Measurements from ENCODE around the gene HNRNPD. TPM values are rescaled to one million over a fixed set of nuclear protein-coding genes. Genes with fewer than 3 reads are reported as not detected.

HNRNPD gene
- total and polyA plus RNA-seq, 2 experiments from 2014 or later = 245 to 768 TPM

GRCh38 chr4:82373486-82373815 is 340 bp downstream of the HNRNPD start:
- Histone ChIP-seq H3F3A (replicated peaks; ENCODE audit: low read depth) (no peaks in the 10 kb centered on the region; the same call in 1 of the 2 replicates), H3K4me3 (peak overlapping the region; percentile 89), H4K20me1 (replicated peaks; ENCODE audit: insufficient read depth) (peaks cover 40% of the 10 kb centered on the region), H3K36me3 (ENCODE audit: insufficient read depth) (peaks cover 21% of the 10 kb centered on the region; the same call in 1 of the 2 replicates), H3K4me1 (ENCODE audit: insufficient read depth) (peaks cover 30% of the 10 kb centered on the region), H3K9me2 (ENCODE audit: insufficient read depth) (no peaks in the 10 kb centered on the region), H3K27ac (ENCODE audit: low read depth) (peak overlapping the region; percentile 97), H2AFZ (no peak overlapping the region; the same call in 1 of the 2 replicates), H3K27me3 (ENCODE audit: insufficient read depth) (no peaks in the 10 kb centered on the region), H3K79me2 (replicated peaks; ENCODE audit: insufficient read depth) (peaks cover 77% of the 10 kb centered on the region), H3K4me2 (peak overlapping the region; percentile 97)
- no peak for DNase-seq (ENCODE audit: low spot score)
- H3K4me3 Mint-ChIP-seq = peak overlapping the region; percentile 98
- TF ChIP-seq EZH2 (IDR thresholded peaks at IDR 0.05; ENCODE audit: low read depth, unreplicated experiment) (no peak), NANOG (IDR thresholded peaks at IDR 0.05; ENCODE audit: borderline replicate concordance) (no peak), EZH2phosphoT487 (IDR thresholded peaks at IDR 0.05; ENCODE audit: unreplicated experiment) (no peak), POLR2AphosphoS5 (IDR thresholded peaks at IDR 0.05; ENCODE audit: low read depth) (no peak), ZNF331 (CRISPR knock-in tag; IDR thresholded peaks at IDR 0.05; ENCODE audit: low read depth) (no peak), CREB1 (CRISPR knock-in tag; IDR thresholded peaks at IDR 0.05; ENCODE audit: low read depth) (no peak), JUNB (IDR thresholded peaks at IDR 0.05; ENCODE audit: unreplicated experiment) (no peak), STAT1 (IDR thresholded peaks at IDR 0.05; ENCODE audit: unreplicated experiment) (no peak), ZNF114 (CRISPR knock-in tag; IDR thresholded peaks at IDR 0.05) (no peak)
- TF ChIP-seq, protein P1, sequence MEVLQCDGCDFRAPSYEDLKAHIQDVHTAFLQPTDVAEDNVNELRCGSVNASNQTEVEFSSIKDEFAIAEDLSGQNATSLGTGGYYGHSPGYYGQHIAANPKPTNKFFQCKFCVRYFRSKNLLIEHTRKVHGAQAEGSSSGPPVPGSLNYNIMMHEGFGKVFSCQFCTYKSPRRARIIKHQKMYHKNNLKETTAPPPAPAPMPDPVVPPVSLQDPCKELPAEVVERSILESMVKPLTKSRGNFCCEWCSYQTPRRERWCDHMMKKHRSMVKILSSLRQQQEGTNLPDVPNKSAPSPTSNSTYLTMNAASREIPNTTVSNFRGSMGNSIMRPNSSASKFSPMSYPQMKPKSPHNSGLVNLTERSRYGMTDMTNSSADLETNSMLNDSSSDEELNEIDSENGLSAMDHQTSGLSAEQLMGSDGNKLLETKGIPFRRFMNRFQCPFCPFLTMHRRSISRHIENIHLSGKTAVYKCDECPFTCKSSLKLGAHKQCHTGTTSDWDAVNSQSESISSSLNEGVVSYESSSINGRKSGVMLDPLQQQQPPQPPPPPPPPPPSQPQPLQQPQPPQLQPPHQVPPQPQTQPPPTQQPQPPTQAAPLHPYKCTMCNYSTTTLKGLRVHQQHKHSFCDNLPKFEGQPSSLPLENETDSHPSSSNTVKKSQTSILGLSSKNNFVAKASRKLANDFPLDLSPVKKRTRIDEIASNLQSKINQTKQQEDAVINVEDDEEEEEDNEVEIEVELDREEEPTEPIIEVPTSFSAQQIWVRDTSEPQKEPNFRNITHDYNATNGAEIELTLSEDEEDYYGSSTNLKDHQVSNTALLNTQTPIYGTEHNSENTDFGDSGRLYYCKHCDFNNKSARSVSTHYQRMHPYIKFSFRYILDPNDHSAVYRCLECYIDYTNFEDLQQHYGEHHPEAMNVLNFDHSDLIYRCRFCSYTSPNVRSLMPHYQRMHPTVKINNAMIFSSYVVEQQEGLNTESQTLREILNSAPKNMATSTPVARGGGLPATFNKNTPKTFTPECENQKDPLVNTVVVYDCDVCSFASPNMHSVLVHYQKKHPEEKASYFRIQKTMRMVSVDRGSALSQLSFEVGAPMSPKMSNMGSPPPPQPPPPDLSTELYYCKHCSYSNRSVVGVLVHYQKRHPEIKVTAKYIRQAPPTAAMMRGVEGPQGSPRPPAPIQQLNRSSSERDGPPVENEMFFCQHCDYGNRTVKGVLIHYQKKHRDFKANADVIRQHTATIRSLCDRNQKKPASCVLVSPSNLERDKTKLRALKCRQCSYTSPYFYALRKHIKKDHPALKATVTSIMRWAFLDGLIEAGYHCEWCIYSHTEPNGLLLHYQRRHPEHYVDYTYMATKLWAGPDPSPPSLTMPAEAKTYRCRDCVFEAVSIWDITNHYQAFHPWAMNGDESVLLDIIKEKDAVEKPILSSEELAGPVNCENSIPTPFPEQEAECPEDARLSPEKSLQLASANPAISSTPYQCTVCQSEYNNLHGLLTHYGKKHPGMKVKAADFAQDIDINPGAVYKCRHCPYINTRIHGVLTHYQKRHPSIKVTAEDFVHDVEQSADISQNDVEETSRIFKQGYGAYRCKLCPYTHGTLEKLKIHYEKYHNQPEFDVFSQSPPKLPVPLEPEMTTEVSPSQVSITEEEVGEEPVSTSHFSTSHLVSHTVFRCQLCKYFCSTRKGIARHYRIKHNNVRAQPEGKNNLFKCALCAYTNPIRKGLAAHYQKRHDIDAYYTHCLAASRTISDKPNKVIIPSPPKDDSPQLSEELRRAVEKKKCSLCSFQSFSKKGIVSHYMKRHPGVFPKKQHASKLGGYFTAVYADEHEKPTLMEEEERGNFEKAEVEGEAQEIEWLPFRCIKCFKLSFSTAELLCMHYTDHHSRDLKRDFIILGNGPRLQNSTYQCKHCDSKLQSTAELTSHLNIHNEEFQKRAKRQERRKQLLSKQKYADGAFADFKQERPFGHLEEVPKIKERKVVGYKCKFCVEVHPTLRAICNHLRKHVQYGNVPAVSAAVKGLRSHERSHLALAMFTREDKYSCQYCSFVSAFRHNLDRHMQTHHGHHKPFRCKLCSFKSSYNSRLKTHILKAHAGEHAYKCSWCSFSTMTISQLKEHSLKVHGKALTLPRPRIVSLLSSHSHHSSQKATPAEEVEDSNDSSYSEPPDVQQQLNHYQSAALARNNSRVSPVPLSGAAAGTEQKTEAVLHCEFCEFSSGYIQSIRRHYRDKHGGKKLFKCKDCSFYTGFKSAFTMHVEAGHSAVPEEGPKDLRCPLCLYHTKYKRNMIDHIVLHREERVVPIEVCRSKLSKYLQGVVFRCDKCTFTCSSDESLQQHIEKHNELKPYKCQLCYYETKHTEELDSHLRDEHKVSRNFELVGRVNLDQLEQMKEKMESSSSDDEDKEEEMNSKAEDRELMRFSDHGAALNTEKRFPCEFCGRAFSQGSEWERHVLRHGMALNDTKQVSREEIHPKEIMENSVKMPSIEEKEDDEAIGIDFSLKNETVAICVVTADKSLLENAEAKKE (CRISPR knock-in tag; IDR thresholded peaks at IDR 0.05) = no peak
- TF ChIP-seq, protein P2, sequence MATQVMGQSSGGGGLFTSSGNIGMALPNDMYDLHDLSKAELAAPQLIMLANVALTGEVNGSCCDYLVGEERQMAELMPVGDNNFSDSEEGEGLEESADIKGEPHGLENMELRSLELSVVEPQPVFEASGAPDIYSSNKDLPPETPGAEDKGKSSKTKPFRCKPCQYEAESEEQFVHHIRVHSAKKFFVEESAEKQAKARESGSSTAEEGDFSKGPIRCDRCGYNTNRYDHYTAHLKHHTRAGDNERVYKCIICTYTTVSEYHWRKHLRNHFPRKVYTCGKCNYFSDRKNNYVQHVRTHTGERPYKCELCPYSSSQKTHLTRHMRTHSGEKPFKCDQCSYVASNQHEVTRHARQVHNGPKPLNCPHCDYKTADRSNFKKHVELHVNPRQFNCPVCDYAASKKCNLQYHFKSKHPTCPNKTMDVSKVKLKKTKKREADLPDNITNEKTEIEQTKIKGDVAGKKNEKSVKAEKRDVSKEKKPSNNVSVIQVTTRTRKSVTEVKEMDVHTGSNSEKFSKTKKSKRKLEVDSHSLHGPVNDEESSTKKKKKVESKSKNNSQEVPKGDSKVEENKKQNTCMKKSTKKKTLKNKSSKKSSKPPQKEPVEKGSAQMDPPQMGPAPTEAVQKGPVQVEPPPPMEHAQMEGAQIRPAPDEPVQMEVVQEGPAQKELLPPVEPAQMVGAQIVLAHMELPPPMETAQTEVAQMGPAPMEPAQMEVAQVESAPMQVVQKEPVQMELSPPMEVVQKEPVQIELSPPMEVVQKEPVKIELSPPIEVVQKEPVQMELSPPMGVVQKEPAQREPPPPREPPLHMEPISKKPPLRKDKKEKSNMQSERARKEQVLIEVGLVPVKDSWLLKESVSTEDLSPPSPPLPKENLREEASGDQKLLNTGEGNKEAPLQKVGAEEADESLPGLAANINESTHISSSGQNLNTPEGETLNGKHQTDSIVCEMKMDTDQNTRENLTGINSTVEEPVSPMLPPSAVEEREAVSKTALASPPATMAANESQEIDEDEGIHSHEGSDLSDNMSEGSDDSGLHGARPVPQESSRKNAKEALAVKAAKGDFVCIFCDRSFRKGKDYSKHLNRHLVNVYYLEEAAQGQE (IDR thresholded peaks at IDR 0.05; ENCODE audit: unreplicated experiment) = no peak
- TF ChIP-seq, protein P3, sequence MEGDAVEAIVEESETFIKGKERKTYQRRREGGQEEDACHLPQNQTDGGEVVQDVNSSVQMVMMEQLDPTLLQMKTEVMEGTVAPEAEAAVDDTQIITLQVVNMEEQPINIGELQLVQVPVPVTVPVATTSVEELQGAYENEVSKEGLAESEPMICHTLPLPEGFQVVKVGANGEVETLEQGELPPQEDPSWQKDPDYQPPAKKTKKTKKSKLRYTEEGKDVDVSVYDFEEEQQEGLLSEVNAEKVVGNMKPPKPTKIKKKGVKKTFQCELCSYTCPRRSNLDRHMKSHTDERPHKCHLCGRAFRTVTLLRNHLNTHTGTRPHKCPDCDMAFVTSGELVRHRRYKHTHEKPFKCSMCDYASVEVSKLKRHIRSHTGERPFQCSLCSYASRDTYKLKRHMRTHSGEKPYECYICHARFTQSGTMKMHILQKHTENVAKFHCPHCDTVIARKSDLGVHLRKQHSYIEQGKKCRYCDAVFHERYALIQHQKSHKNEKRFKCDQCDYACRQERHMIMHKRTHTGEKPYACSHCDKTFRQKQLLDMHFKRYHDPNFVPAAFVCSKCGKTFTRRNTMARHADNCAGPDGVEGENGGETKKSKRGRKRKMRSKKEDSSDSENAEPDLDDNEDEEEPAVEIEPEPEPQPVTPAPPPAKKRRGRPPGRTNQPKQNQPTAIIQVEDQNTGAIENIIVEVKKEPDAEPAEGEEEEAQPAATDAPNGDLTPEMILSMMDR (conservative IDR thresholded peaks at IDR 0.05; ENCODE audit: low read depth in 2 of 2) = no peak
- TF ChIP-seq, protein P4, sequence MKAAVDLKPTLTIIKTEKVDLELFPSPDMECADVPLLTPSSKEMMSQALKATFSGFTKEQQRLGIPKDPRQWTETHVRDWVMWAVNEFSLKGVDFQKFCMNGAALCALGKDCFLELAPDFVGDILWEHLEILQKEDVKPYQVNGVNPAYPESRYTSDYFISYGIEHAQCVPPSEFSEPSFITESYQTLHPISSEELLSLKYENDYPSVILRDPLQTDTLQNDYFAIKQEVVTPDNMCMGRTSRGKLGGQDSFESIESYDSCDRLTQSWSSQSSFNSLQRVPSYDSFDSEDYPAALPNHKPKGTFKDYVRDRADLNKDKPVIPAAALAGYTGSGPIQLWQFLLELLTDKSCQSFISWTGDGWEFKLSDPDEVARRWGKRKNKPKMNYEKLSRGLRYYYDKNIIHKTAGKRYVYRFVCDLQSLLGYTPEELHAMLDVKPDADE (IDR thresholded peaks at IDR 0.05) = no peak
- H3K4me1 Mint-ChIP-seq = peaks cover 33% of the 10 kb centered on the region
- H3K36me3 Mint-ChIP-seq (ENCODE audit: low read depth) = peaks cover 66% of the 10 kb centered on the region
- ATAC-seq = peak; percentile 4
- peaks cover 25% of the 10 kb centered on the region for H3K27me3 Mint-ChIP-seq (ENCODE audit: insufficient read depth, low read depth, poor library complexity)
- peaks cover 13% of the 10 kb centered on the region; the same call in 2 of the 3 replicates for H3K9me3 Mint-ChIP-seq
- H3K27ac Mint-ChIP-seq = peak overlapping the region; percentile 100

All from GM23338 (cell line).